Motor neuron (in vitro differentiated cells): ENCODE results near the gene BCO1. TPM values are rescaled to one million over a fixed set of nuclear protein-coding genes. Genes with fewer than 3 reads are reported as not detected.
A peak's percentile ranks its signal among the peaks of the same experiment; 100 is the strongest.

Source experiments
- ATAC-seq, 8 experiments: fragments of 200-7000 bp; cut with Tn5 transposase; replicated peaks in 6 of 8; 2 replicates each; pipeline ENCODE4 v1.8.0; 2021; ENCODE audit warnings: mild to moderate bottlenecking in 8 of 8, moderate library complexity in 8 of 8
- H3K27ac ChIP-seq, 2 donors: fragments of 250-450 bp; sonication (Bioruptor Pico); 2 replicates each; pipeline ENCODE4 v1.9.0; 2021; ENCODE audit warnings: antibody characterized with exemption in 2 of 2, mild to moderate bottlenecking in 2 of 2, moderate library complexity in 1 of 2
- H3K4me1 ChIP-seq, 2 donors: fragments of 250-450 bp; sonication (Bioruptor Pico); replicated peaks in 1 of 2; 2 replicates each; pipeline ENCODE4 v1.6.1; 2021; ENCODE audit warnings: antibody characterized with exemption in 2 of 2, mild to moderate bottlenecking in 2 of 2, moderate library complexity in 1 of 2
- H3K4me3 ChIP-seq, 5 donors: fragments of 250-450 bp; sonication (Bioruptor Pico); 2 replicates each; pipeline ENCODE4 v1.9.0; 2021; ENCODE audit warnings: antibody characterized with exemption in 5 of 5, mild to moderate bottlenecking in 5 of 5, moderate library complexity in 4 of 5
- whole genome bisulfite sequencing, 10 experiments: fragments of 450-650 bp; shearing (Covaris generic); methylation state at CpG; one replicate each; pipeline ENCODE4 v1.0.0; 2022; 5-methylcytosine and 5-hydroxymethylcytosine counted together
- in situ Hi-C, 9 experiments: fragments of 400-800 bp; cut with MboI; loops; one replicate each; pipeline ENCODE4 v1.15.0; 2021; ENCODE audit warnings: low sequenced_read_pairs in 9 of 9, low pct_unique_long_range_greater_than_20kb in 2 of 9; ENCODE audit not compliant: unreplicated experiment in 9 of 9
- total RNA-seq, 8 experiments: library from RNA; unstranded; fragments of 300-600 nt; gene quantifications; 2 replicates each; pipeline versions ENCODE4 v1.2.3 to v1.2.4, GENCODE V29; 2022

The BCO1 gene
- total RNA-seq, 8 experiments from 2014 or later: 0.05 to 1.5 (median 0.39) TPM

DNA sequence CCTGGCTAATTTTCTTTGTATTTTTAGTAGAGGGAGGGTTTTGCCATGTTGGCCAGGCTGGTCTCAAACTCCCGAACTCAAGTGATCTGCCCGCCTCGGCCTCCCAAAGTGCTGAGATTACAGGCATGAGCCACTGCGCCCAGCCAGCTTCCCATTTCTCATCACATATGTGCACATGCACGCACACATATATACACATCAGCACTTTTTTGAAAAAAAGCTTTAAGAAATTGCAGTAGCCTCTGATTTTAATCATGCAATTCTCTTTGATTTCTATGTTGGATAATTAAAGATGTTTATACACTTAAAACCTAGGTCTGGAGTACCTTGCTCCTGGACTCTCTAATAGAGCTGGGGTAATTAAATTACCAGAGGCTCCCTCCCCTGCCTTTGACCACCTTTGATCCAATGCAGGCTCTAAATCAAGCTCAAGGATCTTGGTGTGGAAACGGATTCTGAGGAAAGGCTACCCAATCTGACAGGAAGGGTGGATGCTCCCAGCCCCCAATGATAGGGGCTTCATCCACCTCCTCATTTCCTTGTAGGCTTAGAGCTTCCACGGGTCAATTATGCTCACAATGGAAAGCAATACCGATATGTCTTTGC lies 46.6 kb downstream of the BCO1 start:
- in situ Hi-C loops: no loop called here
- no peak for ATAC-seq
- Histone ChIP-seq H3K27ac (no peak overlapping the region), H3K4me1 (no peaks in the 10 kb centered on the region), H3K4me3 (no peak overlapping the region)
- WGBS, 10 experiments: 52 to 100% (median 76%) methylated on average over 1 to 6 of the region's 8 CpGs; no CpG with 5 or more reads in 2 of the 10 experiments

DNA sequence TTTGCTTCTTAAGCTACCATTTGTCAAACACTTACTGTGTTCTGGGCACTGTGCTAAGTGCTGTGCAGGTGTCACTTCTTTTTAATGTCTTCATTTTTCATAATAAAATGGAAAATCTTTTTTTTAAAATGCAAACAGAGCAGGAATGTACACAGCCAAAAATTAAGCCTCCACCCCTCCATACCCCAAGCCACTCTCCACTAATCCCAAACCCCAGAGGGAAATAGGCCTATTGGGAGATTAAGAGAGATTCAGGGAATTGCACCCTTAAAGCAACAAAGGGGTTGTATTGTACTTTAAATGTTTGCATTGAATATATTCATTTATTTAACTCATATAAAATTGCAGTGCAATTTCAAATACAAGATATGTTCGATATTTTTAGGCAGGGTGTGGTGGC lies 47.7 kb downstream of the BCO1 start:
- ATAC-seq: peak in 1 of 8 experiments; percentile 69
- Histone ChIP-seq H3K27ac (no peak overlapping the region), H3K4me1 (no peaks in the 10 kb centered on the region), H3K4me3 (no peak overlapping the region)
- WGBS, 10 experiments: 20 to 100% (median 100%) methylated on average over 1 of the region's 1 CpG; no CpG with 5 or more reads in 5 of the 10 experiments
- in situ Hi-C loops: no loop called here

DNA sequence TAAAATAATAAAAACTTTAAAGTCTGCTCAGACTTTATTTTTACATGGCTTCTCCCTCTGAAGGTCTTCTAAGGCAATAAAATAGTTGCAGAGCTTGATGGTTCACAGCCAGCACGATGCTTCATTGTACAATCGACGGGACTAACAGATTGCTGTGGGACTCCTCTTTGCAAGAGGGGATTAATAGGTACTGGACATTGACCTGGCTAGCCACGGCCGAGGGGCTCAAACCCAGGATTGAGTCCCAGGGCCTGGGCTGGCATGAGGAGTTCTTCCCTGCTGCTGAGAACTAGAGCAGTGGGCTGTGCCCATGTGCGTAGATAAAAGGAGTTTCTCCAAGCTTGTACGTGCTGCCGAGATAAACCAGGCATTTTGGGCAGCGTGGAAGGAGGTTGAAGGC lies 52.6 kb downstream of the BCO1 start:
- Histone ChIP-seq H3K27ac (no peak overlapping the region), H3K4me1 (no peaks in the 10 kb centered on the region), H3K4me3 (no peak overlapping the region)
- no peak for ATAC-seq
- WGBS, 10 experiments: 52 to 100% (median 86%) methylated on average over 2 to 9 of the region's 9 CpGs; no CpG with 5 or more reads in 2 of the 10 experiments
- in situ Hi-C loops: no loop called here

DNA sequence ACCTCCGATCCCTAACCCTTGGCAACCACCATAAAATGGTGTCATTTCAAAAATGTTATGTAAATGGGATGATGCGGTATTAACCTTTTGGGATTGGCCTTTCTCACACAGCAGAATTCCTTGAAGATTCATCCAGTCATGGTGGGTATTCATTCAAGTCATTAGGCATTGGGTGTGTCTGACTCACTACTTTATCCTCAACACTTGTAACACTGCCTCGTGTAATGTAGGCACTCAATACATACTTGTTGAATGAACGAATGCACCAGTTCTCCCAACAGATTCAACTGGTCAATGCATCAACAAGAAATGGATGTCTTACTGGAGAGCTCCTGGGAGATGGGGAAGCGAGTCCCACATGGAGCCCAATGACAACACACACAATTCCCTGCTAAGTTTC lies 54.4 kb downstream of the BCO1 start:
- WGBS, 10 experiments: 35 to 92% (median 83%) methylated on average over 2 to 5 of the region's 5 CpGs; no CpG with 5 or more reads in 2 of the 10 experiments
- no peak for ATAC-seq
- Histone ChIP-seq H3K27ac (no peak overlapping the region), H3K4me3 (no peak overlapping the region), H3K4me1 (no peaks in the 10 kb centered on the region)
- in situ Hi-C loops: no loop called here

DNA sequence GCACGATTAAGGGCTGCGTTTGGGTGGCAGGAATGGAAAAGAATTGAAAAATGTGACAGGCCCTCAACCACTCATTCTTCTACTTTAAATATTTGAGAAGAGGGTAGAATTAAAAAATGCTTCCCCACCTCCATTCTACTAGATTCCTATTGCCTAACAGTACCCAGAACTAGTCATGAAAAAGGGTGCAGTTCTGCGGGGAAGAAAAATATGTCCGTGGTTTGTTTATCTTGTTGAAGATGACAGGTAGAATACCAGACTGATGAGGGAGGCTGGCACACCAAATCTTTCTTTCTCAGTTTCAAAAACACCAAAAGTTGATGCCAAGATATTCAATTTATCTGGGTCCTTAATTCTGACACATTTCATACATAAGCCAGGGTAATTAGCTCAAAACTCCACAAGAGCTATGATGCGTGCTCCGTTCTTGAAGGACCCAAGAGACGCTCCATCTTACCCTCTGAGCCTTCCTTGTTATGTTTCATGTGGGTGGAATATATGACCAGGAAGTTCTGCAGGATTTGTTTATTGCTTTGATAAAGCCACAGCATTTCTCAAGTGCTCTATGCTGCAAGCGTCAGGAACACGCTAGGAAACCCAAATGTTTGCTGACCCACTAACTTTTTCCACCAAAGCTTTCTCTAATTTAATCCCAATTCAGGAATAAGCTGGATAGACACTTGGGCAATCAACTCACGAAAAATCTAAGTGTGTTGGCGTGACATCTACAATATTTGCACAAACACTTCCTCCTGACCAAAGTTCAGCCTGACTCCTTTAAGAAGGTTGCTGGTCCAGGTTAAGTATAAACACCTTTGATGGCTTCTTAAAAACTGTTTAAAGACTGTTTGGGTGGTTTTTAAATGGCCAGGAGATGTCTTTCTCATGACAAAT lies 55.7 kb downstream of the BCO1 start:
- Histone ChIP-seq H3K27ac (no peak overlapping the region), H3K4me3 (no peak overlapping the region), H3K4me1 (no peaks in the 10 kb centered on the region)
- ATAC-seq: no peak
- 41 to 94% (median 91%) methylated on average over 2 to 11 of the region's 11 CpGs for WGBS, 10 experiments
- in situ Hi-C loops: no loop called here

DNA sequence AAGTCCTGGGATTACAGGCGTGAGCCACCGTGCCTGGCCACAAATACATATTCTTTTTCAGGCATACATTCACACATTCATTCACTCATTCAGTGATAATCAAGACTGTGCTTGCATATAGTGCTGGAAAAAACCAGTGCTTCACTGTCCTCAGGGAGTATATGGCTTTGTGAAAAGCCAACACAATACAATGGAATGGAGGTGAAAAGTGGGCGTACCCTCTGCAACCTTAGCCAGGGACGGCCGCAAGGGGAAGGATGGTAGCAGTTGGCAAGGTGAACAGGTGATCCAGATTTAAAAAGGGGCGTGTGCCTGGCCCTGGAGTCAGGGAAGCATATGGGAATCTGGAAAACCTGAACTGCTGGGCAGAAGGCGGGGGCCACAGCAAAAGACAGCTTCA lies 58.1 kb downstream of the BCO1 start:
- ATAC-seq: no peak
- in situ Hi-C loops: no loop called here
- H3K4me1 ChIP-seq: no peaks in the 10 kb centered on the region
- H3K4me3 ChIP-seq: no peak overlapping the region
- no peak overlapping the region for H3K27ac ChIP-seq
- 43 to 100% (median 68%) methylated on average over 1 to 7 of the region's 7 CpGs; no CpG with 5 or more reads in 4 of the 10 experiments for WGBS, 10 experiments

DNA sequence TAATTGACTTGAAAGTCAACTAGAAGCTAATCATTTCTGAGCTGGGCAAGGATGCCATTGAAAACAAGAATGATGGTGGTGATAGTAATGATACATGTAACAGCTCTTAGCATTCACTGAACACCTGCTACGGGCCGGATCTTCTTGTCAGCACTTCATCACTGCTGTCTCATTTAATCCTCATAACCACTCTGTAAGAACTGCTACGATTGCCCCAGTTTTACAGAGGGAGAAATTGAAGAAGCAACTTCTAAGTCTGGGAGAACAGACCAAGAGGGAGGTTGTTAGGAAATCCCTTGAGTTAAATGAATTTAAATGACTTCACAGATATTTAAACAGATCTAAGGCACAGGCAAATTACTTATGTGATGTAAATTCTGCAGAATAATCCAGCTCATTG lies 69.3 kb downstream of the BCO1 start:
- H3K27ac ChIP-seq: no peak overlapping the region
- no peak overlapping the region for H3K4me3 ChIP-seq
- H3K4me1 ChIP-seq: peaks cover 0 to 2% of the 10 kb centered on the region in 2 donors
- ATAC-seq: no peak
- 20 to 88% (median 61%) methylated on average over 1 to 3 of the region's 3 CpGs; no CpG with 5 or more reads in 2 of the 10 experiments for WGBS, 10 experiments
- in situ Hi-C loops: no loop called here

DNA sequence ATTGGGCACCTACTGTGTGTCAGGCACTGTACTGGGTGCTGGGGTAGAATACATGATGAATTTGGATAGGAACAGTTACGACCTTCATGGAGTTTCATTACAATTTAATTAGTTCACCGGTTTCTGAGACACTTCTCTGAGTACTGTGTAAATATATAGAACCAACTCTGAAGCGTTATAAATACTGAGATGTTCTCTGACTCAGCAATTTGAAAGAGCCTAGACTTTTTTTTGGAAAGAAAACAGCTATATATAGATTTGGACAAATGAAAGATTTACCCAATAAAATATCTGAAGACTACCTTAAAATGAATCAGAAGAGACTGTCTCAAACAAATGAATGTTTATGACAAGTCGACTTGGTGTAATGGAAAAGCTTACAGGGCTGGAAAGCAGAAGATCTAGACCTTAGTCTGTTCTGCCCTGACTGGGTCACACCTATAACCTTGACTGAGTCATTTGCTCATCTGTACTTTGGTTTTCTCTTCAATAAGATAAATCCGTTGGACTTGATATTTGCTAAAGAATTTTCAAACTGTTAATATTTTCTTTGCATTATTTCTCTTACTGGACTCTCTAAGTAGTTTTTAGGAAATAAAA lies 71.7 kb downstream of the BCO1 start:
- Histone ChIP-seq H3K4me1 (peaks cover 0 to 12% of the 10 kb centered on the region in 2 donors), H3K4me3 (no peak overlapping the region), H3K27ac (no peak overlapping the region)
- ATAC-seq: no peak
- 79 to 100% (median 95%) methylated on average over 2 to 5 of the region's 5 CpGs; no CpG with 5 or more reads in 1 of the 10 experiments for WGBS, 10 experiments
- in situ Hi-C loops: no loop called here

DNA sequence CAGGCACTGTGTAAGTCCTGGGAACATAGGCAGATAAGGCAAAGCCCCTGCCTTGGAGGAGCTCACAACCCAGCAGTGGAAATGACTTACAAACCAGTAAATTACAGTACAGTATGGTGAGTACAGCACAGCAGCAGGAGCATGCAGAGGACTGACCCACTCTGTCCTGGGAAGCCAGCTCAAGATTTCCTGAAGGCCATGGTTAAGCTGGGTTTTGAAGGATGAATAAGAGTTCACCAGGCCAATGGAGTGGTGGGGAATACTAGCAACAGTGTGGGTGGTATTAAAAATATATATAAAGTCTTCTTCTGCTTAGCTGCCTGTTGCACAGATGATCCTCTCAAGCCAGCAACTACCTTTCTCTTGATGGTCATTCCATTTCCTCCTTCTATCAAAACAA lies 73.3 kb downstream of the BCO1 start:
- H3K4me3 ChIP-seq: no peak overlapping the region
- ATAC-seq: no peak
- H3K4me1 ChIP-seq: peaks cover 2 to 12% of the 10 kb centered on the region in 2 donors

DNA sequence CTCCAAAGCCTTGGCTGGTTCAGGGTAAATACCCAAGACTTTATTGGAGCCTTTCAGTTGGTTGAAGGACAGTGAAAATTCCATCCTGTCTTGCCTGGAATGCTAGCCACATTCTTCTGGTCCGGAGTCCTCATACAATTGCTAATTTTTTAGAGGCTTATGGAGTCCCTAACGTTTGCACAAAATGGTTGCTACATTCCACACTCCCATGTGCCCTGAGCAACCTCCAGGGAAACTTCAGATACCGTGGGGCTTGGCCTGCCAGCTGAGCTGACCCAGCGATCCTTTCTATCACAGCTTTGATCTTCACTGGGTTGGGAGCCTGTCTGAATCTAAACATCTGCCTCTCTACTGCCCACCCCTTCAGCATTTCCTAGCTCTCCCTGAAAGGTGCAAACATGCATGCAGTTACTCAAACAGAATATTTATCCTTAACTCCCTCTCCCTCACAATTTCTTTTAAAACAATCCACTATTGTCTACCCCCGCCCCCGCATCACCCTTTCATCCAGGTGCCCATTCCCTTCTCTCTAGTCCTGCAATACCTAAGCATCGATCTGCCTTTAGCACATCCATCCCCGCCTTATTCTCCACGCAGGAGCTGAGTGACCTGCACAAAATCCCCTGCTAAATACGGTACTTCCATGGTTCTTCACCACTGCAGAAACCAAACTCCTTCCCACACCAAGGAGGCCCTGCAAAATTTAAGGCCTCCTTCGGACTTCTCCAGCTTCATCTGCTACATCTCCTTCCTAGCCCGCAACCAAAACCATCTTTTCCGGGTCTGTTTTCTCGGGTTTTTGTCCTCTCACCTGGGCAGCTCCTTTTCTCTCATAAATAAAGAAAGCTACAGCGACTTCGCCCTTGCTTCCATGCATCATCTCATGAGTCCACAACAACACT lies 75.5 kb downstream of the BCO1 start:
- Histone ChIP-seq H3K4me3 (peak overlapping the region; percentile 68 to 91 (median 77)), H3K27ac (peak overlapping the region; percentile 44 to 54), H3K4me1 (peaks cover 2 to 12% of the 10 kb centered on the region in 2 donors)
- ATAC-seq: peak in 3 of 8 experiments; percentile 2 to 23 (median 2)
- WGBS, 10 experiments: 0 to 7% (median 0%) methylated on average over 2 to 14 of the region's 16 CpGs
- in situ Hi-C loops: no loop called here

More for the DNA sequence above, 73.3 kb downstream of the BCO1 start:
- H3K27ac ChIP-seq: no peak overlapping the region
- in situ Hi-C loops: no loop called here

DNA sequence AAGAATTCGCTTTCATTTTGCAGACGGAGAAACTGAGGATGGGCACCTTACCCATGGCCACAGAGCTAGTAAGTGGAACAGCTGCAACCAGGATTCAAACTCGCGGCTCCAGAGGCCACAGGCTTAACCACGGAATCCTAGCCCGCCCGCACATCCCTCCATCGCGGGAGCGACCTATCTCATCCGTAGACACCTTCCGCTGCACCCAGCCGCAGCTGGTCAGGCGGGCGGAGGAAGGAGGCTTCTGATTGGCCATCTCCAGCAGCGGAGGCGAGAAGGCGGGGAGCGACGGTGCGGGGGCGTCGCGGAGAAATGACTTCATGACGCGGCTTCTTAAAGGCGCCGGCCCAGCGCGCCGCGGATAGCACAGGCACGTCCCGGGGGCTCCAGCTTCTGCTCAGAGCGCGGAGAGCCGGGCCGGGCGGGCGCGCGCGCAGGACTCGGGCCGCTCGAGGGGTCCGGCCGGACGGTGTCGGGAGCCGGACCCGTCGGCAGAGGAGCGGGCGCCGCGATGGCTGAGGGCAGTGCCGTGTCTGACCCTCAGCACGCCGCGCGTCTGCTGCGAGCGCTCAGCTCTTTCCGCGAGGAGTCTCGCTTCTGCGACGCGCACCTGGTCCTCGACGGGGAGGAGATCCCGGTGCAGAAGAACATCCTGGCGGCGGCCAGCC lies 76.2 kb downstream of the BCO1 start, which contains the start of gene GAN:
TSS of gene GAN (plus strand) at position 360 of the 668 bp plus-strand sequence. CDS start at position 512, 152 bp downstream.
- H3K4me3 ChIP-seq: peak within 1 kb of the TSS; percentile 68 to 91 (median 77)
- in situ Hi-C loops: no loop called here

More for the DNA sequence above, 76.2 kb downstream of the BCO1 start, which contains the start of gene GAN:
- Histone ChIP-seq H3K4me1 (peaks cover 2 to 12% of the 10 kb centered on the region in 2 donors), H3K27ac (peak within 1 kb of the TSS; percentile 54 to 69)
- ATAC-seq: peak; percentile 90 to 97 (median 96)
- 0 to 3% (median 0%) methylated on average over 2 to 23 of the region's 75 CpGs; no CpG with 5 or more reads in 4 of the 10 experiments for WGBS, 10 experiments
